GM18519 (cell line): ENCODE results near the gene CDH19.
A peak's percentile ranks its signal among the peaks of the same experiment; 100 is the strongest.

Experiments
- ATAC-seq: cut with Tn5 transposase; IDR thresholded peaks from one replicate; pipeline ENCODE4 v1.9.1; 2021; ENCODE audit warnings: mild to moderate bottlenecking, moderate library complexity; ENCODE audit not compliant: unreplicated experiment, low FRiP score

The CDH19 gene

DNA sequence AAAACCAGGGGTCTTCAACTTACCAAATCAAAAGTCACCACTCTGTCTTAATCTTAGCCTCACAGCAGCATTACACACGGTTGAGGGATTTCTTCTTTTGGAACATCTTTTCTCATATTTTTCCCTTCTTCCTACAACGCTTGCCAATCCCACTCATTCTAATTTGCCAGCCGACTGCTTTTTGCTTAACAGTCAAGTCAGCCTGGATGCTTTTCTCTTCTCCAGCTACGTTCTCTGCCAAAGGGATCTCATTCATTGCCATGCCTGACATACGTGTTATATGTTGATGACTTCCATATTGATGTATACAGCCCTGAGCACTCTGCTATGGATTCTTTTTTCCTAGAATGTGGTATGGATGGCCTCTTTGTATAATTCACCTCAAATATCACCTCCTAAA lies 37.3 kb downstream of the CDH19 start:
- ATAC-seq, result no peak

DNA sequence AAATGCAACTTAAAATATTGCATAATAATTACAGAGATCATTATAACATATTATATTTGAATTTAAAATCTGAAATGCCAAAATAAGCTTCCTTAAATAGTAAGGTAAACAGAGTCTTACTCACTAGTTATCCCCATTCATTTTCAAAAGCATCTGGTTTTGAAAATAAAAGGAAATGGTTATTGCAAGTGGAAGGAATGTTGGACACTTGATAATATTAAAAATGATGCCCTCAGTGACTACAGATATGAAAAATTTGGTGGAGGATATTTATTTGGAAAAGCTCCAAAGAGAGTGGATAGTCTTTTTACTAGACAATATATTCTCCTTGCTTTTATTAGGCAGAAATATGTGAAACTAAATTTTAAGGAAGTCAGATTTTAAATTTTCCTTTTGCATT lies 39.7 kb downstream of the CDH19 start:
- no peak for ATAC-seq

DNA sequence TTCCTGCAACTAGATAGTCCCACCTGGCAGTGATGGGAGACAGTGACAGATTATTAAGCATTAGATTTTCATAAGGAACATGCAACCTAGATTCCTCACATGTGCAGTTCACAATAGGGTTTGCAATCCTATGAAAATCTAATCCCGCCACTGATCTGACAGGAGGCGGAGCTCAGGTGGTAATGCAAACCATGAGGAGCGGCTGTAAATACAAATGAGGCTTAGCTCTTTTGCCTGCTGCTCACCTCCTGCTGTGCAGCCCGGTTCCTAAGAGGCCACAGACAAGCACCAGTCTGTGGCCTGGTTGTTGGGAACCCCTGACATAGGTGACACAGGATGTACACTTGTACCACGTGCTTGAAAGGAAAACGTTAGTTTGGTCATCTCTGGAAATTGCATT lies 41.6 kb downstream of the CDH19 start:
- ATAC-seq, result no peak

DNA sequence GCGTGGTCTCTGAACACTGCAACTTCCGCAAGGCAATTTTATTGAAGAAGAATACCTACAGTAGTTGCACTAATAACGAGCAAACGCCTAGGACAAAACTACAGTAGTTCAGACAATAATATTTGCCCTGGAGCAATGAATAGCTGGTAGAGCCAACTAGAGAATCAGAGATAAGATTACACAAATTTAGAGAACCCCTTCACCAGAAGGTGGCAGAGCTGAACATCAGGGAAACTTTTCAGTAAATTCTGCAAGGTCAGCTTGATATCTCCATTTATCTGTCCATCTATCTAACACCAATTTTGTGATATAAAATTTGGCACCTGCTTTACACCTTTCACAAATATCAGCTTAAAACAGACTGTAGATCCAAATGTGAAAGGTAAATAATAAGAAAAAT lies 43.8 kb downstream of the CDH19 start:
- ATAC-seq, result no peak

DNA sequence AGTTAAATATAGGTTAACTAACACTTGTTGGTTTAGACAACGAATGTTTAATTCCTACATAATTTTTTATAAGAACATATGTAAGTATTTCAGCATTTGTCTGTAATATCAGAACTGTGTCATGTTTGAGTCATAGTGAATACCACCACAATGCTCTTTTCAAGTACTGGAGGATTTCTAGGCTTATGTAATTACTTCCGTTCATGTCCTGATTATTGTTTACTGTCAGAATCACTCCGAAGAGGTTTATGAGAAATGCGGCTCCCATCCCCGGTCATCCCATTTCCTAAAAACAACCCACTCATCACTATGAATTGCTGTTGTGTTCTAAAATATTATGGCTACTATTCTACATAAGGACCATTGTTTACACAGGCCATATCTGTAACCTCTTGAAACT lies 45.1 kb downstream of the CDH19 start:
- no peak for ATAC-seq

DNA sequence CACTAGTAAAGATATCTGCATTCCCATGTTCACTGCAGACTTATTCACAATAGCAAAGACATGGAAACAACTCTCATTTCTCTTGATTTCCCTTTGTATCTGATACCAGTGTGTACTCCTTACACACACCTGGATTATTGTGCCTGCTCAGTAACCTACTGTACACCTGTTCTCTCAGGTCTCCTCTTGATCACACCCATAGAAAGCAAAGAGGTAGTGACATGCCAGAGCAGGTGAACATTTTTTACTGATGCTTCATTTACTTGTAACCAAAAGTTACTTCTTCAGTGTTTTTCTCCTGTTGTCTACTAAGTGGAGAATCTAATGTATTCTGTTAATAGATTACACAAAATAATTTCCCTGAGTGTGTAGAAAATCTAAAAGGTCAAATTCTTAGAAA lies 46.8 kb downstream of the CDH19 start:
- no peak for ATAC-seq

DNA sequence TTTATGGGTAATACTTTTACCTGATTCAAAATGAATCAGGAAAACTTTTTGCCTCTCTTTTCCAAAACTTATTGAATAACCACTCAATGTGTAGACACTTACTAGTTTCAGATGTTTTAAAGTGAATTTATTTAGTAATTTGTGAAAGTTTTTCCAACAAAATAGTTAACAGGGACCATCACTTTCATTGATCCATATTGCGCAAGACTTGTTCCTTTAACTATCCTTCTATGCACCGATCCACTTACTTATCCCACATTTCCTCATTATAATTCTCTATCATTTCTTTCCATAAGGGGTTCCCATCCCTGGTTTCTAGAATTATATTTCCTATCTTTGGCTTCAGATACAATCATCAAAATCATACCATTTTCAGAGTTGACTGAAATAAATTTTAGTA lies 48.3 kb downstream of the CDH19 start:
- no peak for ATAC-seq

DNA sequence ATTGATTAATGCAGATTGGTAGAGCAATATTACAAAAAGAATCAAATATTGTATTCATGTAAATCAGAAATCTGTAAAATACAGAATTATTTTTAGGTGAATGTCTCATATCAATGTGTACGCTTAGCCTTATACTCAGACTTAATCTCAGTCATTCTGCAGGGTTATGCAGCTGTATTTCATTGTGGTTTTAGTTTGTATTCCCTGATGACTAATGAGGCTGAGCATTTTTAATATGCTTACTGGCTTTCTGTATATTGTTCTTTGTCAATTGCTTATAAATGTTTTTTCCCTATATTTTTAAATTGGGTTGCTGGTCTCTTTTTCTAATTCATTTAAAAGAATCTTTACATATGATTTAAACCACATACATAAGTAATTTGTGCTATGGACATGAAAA lies 50.1 kb downstream of the CDH19 start:
- no peak for ATAC-seq

DNA sequence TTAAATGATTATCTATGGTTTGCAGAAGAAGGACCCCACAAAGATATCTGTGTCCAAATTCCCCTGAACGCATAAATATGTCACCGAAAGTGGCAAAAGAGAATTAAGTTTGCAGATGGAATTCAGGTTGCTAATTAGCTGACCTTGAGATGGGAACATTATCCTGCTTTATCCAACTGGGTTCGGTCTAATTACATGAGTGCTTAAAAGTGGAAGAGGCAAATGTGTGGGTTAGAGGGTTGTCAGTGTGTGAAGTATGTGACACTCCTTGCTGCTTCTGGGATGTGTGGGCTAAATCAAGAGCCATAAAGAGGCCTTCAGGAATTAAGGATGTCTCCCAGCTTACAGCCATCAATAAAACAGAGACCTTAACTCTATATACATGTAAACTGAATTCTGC lies 53.5 kb downstream of the CDH19 start:
- ATAC-seq, result no peak

DNA sequence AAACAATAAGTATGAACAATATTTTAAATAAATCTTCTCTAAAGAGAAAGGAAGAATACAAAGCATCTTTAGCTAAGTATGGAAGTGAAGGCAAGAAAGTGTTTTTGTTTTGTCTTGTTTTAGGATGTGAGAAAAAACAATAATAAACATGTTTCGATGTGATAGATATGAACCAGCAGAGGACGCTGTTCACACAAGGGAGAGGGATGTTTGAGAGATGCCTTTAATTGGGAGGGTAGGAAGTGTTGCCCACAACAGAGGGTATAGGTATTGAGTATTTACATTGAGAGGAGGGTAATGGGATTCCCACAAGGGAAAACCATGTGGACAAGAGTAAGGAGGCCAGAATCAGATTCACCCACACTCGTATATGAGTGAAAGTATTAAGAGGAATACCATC lies 55.1 kb downstream of the CDH19 start:
- peak; percentile 49 for ATAC-seq

DNA sequence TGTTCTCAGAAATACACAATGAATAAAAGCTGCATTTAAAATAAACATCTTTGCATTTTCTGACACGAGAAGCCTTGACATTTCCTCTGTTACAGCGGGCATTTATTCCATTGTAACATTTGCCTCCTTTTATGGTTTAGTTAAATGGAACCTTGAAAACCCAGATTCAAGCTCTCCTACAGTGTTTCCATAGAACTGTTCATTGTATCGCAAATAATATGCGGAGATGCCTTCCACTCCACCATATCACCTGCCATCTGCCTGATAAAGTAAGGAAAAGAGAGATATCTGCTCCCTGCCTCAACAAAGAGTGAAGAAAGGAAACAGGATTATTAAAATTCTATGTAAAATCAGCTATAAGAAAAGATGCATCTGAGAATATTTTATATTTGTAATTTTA lies 69.8 kb downstream of the CDH19 start:
- no peak for ATAC-seq

DNA sequence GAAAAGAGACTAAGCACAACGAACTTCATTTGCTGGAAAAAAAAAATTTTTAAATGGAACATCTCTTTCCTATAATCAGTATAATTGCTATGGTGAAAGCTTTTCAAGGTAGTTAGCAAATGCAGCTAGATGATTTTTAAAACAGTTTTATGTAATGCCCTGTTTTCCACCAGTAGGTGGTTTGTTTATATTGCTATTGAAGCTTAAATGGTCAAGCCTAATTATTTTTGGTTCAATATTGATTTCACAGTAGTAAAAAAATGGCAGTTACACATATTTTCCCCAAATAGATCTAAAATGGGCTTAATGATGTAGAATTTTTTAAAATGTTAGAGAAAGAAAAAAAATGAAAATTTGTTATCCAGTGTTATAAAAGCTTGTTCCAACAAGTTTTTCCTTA lies 70.2 kb downstream of the CDH19 start:
- no peak for ATAC-seq

DNA sequence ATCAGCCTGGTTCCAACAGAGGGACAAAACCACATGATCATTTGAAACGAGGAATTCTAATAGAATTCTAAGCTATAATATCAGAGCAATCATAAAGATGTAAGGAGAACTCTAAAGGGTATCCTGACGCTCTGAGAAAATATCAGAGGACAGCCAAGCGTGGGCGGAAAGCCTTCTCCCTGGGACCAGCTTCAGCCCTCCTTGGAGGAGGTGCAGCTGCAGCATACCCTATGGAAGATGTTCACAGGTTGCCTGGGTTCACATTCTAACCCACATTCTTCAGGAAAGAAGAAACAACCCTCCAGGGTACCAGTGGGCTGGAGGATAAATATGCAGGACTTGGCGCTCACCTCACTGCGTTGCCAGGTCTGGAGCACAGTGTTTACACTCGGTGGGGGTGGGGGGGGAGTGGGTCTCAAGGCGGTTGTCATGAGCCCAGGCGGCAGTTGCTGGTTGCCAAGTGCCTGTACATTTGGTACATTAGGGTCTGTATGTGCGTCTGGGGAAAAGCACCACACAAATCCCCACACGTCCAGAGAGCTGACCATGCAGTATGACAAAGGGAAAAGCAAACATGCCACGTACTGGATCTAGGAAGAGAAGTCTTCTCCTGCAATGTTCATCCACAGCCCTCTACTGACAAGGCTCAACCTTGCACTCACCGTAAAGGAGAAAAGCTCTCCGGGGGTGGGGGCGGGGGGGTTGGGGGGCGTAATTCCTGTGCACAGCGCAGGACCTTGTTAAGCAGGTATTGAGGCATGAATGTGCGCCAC lies 80.5 kb downstream of the CDH19 start:
- ATAC-seq, result no peak

DNA sequence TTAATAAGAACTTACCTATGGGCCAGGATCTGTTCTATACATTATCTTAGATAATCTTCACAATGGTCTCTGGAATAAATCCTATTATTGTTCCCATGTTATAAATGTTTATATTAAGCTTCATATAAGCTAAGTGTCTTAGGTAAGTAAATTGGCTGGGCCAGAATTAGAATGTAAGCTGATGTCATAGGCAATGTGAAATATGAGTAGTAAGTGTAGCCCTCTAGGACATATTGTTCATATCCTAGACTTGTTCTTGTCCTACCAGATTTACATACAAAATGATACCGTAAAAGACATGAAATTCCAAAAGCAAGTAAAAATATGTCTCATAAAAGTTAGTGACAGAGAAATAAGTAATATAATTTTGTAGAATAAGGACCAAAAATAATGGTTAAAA lies 89.9 kb downstream of the CDH19 start:
- ATAC-seq, result no peak

DNA sequence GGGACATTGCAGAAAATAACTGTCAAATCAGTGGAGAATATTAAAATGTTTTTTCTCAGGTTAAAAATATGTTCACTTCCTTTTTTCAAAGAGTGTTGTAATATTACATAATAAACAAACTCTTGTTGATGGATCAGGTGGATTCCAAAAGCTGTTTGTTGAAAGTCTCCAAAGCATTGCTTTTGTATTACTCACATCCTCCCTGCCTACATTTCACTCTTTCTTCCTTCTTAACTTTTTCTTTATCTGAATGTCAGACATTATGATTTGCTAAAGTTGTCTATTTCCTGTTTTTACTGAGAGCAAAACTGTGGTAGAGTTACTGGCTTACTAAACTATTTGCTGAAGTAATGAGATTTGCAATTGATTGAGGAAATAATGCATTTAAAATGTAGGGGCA lies 92.1 kb downstream of the CDH19 start:
- no peak for ATAC-seq

DNA sequence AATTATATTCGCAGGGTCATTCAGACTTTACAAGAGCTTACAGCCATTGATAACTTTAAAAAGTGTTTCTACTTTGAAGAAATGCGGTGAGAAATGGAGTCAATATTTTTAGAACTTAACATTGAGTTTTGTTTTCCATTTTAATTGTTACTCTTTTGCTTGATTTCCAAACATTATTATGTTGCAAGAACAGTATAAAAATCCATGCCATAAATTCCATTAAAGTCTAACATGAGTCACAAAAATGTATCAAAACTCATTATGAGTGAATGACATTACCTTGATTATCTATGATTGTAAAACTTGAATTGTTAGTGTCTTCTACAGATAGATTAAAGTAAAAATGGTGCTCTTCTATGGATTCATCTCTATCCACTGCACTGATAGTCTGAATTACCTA lies 92.6 kb downstream of the CDH19 start:
- ATAC-seq, result no peak

DNA sequence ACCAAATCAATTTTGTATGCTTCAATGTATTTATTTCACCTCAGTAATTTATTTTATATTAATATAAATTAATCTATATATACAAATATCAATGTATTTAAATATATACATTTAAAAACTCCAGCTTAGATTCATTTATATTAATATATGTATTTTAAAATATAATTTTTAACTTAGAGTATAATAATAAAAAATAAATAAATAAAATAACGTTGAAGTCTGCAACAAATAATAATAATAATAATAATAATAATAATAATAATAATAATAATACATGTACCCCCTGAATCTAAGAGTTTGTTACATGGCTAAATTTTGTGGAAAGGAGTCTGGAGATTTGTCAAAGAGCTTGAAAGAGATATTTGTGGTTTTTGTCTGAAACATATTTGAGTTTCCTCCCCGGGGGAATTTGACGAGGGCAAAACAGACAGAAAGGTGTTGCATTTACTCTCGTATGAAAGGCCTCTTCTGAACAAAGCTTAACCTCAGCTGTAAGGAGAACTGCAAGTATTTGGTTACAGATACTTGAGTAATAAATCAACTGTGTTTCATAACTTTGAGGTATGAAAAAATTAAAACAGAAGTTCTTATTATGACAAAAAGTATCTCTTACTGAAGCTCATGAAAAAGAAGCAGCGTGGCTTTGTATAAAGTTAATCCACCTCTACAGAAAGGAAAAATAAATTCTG lies 93.4 kb downstream of the CDH19 start:
- ATAC-seq, result no peak

DNA sequence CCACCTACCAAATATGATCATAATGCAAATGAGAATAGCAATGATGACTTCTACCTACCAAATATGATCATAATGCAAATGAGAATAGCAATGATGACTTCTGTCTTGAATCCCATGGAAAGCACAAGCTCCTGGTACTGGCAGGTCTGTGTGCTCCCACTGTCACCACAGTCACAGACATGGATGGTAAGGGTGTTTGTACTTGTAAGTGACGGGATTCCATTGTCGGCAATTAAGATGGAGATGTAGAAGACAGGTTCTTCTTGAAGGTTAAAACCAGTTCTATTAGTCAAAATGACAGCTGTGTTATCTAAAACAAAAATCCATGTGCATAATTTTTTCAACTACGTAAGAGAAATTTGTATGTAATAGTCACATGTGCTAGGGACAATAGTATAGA lies 95.0 kb downstream of the CDH19 start:
- ATAC-seq, result no peak

DNA sequence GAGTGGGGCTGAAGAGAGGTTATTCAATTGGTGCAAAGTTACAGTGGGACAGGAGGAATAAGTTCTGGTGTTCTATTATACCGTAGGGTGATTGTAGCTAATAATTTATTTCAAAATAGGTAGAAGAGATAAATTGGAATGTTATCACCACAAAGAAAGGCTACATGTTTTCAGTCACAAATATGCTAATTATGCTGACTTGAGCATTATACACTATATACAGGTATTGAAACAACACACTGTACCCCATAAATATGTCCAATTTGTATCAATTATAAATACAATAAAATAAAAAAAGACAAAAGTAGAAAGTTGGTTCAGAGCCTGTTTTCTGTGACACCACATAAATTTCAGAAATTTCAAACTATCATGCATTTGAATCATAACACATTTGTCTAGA lies 97.7 kb downstream of the CDH19 start:
- no peak for ATAC-seq

DNA sequence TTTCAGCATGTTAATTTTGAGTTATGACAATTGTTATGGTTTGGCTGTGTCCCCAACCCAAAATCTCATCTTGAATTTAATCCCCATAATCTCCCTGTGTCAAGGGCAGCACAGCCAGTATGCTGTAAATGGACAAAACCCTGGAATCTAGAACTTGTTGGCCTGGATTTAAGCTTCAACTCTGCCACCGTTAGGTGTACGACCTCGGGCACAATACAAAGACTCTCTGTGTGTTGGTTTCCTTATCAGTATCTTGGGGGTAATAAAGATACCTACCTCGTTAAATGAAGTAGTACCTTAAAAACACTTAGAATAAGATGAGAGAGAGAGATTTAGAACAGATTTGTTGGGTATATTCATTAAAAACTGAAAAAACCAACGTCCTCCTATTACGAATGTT lies 106.5 kb downstream of the CDH19 start:
- no peak for ATAC-seq

DNA sequence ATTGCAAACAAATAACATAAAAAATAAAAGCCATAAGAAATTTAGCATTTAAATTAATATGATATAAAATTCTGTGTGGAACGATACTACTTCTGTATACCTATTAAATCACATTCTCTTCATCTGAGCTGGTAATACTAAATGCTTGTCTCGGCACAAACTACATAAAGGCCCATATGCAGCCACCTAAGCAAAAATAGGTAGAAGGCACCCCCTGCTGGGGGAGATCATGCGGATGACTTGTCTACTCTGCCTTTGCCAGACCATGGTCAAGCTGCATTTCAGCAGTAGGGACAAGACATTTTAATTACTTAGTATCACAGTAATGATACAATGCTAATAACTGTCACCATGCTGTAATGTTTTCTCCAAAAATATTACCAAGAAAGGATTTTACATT lies 108.0 kb downstream of the CDH19 start:
- ATAC-seq, result peak; percentile 66

DNA sequence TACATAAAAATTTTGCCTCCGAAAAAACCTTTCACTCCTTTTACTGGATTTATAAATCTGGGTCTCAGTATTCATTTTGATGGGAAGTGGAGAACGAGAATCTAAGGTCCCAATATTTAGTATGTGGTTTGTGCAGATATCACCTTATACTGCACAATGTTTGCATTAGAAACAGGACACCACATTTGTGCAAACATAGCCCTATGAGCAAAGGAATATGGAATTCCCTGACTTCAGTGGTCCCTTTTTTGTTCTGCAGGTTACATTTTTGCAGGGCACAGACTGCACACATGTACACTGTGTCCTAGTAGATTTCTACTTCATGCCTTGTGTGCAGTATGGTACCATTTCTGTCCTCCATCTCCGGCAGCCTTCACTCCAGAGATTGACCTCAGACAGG lies 130.0 kb downstream of the CDH19 start:
- no peak for ATAC-seq
